HG02884 (cell line): ENCODE measurements around the gene SUGP1.
"Not testable (repeated sequence)": the region's sequence is repeated elsewhere in the genome, so short reads cannot be mapped to it uniquely, and the experiment has no call there.

ENCODE experiments used
- ATAC-seq: cut with Tn5 transposase; IDR thresholded peaks from one replicate; pipeline ENCODE4 v1.9.1; 2021; ENCODE audit warnings: mild to moderate bottlenecking, moderate library complexity; ENCODE audit not compliant: unreplicated experiment

The SUGP1 gene, protein sequence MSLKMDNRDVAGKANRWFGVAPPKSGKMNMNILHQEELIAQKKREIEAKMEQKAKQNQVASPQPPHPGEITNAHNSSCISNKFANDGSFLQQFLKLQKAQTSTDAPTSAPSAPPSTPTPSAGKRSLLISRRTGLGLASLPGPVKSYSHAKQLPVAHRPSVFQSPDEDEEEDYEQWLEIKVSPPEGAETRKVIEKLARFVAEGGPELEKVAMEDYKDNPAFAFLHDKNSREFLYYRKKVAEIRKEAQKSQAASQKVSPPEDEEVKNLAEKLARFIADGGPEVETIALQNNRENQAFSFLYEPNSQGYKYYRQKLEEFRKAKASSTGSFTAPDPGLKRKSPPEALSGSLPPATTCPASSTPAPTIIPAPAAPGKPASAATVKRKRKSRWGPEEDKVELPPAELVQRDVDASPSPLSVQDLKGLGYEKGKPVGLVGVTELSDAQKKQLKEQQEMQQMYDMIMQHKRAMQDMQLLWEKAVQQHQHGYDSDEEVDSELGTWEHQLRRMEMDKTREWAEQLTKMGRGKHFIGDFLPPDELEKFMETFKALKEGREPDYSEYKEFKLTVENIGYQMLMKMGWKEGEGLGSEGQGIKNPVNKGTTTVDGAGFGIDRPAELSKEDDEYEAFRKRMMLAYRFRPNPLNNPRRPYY

DNA sequence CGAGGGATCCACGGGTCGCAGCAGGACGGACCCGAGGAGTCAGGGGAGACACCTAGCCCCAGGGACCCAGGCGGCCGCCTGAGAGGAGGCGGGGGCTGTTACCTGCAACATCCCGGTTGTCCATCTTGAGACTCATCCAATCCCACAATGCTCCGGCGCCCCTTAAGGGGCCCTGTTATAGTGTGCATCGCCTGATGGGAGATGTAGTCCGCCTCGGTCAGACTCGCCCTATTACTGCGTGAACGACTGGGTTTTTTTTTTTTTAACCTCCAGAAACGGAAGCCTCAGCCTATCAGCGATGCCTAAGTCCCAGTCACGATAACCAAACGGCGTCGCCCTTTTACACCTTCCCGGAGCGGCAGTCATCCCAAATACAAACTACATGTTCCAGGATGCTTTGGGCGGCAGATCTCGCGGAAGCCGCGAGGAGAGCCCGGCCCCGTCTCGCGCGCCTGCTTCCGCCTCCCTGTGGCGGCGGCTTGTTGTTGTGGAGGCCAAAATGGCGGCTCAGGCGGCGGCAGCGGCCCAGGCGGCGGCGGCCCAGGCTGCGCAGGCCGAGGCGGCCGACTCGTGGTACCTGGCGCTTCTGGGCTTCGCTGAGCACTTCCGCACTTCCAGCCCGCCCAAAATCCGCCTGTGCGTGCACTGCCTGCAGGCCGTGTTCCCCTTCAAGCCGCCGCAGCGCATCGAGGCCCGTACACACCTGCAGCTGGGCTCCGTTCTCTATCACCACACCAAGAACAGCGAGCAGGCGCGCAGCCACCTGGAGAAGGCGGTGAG, at the start of gene SUGP1, which contains the start of gene MAU2:
SUGP1 (minus strand) TSS at position 149 of the 780 bp plus-strand sequence; CDS start at position 136, 13 bp downstream.
MAU2 (plus strand) TSS at position 469 of the 780 bp plus-strand sequence; CDS start at position 500, 31 bp downstream.
- peak; percentile 86 for ATAC-seq

DNA sequence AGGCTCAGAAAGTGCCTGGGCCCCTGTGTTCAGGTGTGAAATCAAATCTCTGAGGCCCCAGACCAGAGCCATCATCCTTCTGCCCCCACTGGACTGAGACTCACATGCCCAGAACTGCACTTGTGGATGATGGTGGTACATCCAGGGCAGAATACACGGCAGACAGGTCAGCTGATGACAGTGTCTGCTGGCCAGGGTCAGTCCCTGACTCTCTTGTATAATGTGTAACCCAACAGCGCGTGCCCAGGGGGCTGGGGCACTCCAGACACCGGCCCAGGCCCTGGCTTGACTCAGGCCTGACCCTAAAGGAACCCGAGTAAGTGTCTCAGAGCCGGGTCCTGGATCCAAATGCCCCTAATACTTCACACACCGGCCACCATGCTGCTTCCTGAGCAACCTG, 47.8 kb upstream of the SUGP1 start:
- no peak for ATAC-seq

DNA sequence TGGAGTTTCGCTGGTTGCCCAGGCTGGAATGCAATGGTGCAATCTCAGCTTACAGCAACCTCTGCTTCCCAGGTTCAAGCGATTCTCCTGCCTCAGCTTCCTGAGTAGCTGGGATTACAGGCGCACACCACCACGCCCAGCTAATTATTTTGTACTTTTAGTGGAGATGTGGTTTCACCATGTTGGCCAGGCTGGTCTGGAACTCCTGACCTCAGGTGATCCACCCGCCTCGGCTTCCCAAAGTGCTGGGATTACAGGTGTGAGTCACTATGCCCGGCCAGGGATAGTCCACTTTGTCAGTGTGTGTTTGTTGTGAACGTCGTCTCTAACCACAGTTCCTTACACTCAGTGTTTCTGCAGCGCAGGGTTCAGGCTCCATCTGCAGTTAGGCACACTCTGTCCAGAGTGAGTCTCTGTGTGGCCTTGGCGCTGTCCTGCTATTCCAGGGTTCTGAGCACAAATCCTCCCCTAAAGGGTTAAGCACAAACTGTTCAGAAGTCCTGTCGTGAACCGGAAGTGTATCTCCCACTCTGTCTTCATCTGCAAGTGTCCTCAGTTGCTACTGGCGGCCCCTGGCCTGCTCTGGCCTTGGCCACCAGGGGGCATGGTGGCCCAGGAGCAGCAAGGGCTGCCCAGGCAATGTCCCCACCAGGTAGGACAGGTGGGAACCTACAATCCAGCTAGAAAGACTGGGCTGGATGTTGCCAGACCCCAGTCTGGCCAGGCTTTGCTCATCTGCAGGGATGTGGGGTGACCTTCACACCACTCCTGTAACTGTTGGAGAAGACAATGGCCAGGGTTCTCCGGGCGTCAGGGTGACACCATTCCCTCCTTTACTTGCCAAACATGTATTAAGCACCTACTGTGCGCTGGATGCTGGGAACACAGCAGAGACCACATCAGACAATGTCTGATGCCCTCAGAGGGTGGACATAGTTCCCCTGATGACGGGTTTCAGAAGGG, 46.4 kb upstream of the SUGP1 start:
- peak; percentile 59 for ATAC-seq

DNA sequence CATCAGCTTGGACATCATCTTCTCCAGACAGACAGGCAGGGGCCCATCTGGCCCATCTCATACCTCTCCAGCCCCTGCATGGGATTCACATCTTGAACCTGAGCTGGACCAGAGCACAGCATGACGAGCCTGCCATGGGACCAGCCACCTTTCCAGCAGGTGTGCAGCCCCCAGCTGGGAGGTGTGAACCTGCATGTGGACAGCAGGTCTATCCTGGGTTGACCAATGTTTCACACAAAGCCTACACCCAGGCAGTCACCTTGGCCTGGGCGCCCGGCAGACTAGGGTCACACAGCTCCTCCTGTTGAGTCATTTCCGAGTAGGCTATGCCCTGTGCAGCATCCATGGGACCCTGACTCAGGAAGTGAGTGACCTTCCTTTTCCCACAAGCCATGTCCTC, 41.8 kb upstream of the SUGP1 start:
- no peak for ATAC-seq

DNA sequence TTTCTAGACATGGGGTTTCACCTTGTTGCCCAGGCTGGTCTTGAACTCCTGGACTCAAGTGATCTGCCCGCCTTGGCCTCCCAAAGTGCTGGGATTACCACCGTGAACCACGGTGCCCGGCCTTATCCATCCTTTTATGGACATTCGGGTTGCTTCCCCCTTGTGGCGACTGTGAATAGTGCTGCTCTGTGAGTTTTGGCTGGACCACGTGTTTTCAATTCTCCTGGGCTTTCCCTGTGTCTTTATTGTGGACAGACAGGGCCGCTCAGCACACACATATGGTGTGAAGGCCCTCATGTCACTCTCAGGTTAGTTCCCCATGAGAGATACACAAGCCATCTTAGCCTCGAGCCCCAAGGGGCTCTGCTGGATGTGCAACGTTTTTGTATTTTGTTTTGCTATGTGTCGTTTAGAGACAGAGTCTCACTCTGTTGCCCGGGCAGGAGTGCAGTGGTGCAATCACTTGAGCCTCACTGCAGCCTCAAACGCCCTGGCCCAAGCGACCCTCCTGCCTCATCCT, 40.8 kb upstream of the SUGP1 start:
- ATAC-seq = no peak

DNA sequence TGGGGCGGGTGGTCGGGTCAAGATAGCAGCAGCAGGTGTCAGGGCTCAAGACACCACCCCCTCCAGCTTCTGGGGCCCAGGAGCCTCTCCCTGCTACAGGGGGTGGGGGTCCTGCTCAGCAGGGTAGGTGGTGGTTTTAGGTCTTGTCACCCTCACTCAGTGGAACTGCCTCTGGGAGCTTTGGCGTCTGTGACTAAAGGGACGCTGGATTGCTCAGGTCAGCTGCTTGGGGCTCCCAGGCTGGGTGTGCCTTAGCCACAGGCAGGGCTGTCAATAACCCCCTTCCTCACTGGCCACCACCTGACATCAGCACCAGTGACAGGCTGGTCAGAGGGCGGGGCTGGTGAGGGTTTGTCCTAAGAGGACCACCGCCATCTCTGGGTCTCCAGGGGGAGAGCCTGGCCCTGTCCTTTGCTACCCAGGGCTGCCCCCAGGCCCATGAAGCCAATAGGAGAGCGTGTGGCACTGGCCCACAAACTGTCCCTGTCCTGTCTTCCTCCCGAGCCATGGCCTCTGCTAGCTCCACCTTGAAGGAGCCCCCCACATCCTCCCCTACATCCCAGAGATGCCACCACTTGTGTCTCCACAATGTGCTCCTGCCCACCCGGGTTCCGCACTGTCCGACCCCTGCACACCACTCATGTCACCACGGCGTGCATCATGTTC, 36.7 kb upstream of the SUGP1 start:
- ATAC-seq = no peak

DNA sequence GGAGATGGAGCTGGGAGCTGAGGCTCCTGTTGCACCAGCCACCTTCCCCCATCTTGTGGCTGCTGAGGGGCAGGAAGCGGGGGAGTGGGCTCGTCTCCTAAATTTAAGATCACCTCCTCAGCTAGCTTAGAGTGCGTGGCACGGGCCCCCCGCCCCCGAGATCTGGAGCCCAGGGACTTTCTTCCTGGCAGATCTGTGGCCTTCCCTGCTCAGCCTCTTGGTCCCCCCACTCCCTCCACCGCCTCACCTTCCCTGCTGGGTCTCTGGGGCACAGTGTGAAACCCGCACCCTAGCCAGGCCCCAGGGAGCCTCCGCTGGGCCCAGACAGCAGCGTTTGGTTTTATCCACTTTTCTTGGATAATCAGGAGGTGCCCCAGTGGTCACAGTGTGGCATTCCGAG, 36.2 kb upstream of the SUGP1 start:
- ATAC-seq = no peak

DNA sequence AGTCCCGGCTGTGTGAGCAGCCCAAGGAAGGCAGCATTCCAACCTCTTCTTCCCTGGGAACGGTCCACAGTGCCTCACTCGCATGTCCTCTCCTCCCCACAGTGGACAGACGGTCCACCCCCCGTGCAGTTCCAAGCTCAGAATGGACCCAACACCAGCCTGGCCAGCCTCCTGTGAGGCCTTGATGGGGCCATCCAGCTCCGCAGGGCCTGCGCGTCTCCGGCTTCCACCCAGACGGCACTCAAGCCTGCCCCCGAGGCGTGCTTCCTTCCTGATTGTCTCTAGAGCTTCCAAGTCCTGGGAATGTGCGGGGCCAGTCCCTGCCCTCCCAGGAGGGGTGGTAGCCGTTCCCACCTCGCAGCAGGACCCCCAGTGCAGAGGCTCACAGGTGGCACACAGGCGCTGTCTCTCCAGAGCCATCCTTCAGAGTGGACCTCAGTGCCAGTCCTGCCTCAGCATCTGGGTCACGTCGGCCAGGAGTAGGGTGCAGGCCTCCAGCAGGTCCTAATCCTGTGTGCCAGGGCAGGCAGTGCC, 35.4 kb upstream of the SUGP1 start:
- no peak for ATAC-seq

DNA sequence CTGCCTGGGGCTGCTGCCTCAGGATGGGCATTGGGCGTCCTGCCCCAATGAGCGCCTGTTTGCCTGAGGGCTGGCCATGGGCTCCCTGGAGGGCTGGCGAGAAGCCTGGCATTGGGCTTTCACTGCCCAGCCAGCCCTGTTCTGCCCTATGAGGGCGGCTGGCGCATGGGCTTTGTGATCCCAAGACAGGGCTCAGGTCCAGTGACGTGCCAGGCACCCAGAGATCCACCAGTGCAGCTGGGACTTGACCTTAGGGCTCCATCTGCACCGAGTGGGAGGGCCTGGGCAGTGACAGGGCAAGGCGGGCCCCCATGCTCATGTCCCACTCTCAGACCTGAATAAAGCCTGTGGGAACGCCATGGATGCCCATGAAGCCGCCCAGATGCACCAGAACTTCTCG, 34.6 kb upstream of the SUGP1 start:
- no peak for ATAC-seq

DNA sequence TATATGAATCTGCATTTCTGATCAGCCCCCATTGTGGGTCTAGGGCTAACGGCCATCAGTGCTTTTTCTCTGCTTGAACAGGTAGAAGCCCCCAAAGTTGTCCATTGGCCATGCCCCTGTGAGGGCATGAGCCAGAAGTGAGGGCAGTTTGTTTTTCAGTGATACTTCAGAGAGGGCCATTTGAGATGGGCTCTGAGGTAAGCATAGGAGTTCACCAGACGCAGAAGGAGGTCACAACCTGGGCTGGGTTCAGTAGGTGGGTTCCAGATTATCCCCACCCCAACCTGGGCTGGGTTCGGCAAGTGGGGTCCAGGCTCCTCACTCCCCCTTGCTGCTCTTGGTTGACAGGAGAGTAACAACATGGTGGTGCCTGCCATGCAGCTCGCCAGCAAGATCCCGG, 33.7 kb upstream of the SUGP1 start:
- ATAC-seq = no peak

DNA sequence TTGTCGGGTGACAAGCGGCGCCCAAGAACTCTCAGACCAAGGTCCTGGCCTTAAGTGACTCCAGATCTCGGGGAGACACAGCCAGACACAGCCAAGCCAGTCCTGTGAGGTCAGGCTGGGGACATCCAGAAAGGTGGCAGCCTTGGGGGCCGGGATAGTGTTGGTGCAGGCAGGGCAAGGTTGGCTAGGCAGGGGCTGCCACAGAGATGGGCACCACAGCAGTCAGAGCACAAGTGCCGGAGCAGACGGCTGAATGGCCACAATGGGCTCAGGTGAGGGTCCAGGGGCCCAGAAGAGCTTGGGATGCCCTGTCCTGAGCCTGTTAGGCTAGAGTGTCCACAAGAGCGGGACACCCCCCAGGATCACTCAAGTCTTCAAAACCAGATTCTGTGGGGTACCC, 32.5 kb upstream of the SUGP1 start:
- ATAC-seq = no peak

DNA sequence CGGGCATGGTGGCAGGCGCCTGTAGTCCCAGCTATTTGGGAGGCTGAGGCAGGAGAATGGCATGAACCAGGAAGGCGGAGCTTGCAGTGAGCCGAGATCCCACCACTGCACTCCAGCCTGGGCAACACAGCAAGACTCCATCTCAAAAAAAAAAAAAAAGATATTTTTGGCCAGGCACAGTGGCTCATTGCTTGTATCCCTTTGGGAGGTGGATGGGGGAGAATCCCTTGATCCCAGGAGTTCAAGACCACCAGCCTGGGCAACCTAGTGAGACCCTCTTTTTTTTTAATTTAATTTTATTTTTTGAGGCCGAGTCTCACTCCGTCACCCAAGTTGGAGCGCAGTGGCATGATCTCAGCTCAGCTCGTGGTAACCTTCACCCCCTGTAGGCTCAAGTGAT, 30.4 kb upstream of the SUGP1 start:
- ATAC-seq = not testable (repeated sequence)

DNA sequence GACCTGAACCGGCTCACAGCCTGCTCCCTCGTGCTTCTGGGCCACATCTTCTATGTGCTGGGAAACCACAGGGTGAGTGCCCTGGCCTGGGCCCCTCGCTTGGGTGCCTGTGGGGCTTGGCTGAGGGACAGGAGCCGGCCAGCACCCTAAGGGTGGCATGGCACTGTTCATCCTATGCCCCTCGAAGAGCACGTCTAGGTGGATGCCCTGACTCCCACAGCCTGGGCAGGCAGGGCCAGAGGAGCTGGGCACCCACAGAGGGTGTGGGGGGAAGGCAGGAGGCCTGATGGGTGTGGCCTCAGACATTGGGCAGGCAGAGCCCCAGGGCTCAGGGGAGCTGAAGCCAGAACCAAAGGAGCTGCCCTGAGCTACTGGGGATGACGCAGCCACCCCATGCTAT, 29.1 kb upstream of the SUGP1 start:
- no peak for ATAC-seq

DNA sequence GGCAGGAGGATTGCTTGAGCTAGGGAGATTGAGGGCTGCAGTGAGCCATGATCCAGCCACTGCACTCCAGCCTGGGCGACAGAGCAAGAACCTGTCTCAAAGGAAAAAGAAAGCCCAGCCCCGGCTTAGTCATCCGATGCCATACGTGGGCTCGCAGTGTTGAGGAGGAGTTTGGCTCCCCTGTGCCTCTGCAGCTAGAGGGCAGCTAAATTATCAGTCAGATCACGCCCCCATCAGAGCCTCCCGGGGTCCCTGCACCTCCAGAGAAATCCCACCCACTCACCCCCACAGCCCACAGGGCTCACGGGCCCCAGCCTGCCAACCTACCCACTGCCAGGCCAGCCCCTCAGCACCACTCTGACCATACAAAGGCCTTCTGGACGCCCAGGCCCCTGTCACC, 28.0 kb upstream of the SUGP1 start:
- ATAC-seq = no peak

DNA sequence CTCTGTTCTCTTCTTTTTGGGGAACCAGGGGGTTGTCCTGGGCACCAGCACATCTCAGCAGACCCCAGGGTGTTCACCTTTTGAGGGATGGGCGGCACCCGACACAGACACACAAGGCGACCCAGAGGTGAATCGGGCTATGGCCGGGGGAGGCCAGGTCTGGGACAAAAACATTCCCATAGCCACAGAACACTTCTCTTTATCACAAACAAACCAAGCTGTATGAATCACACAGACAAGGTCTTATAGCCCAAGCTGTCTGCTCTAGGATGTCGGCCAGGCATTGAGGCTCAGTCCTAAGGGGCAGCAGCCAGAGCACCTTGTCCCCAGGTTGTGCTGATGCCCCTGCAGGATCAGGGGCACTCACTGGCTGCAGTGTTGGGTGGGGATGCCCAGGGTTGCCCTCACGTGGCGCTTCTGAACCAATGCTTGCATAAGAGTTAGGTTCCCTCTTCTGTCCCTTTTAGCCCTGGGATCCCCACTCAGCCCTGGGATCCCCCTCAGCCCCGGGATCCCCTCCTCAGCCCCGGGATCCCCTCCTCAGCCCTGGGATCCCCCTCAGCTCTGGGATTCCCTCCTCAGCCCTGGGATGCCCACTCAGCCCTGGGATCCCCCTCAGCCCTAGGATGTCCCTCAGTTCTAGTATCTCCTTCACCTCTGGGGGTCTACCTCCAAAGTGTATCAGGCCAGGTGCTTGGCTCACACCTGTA, 27.2 kb upstream of the SUGP1 start:
- no peak for ATAC-seq

DNA sequence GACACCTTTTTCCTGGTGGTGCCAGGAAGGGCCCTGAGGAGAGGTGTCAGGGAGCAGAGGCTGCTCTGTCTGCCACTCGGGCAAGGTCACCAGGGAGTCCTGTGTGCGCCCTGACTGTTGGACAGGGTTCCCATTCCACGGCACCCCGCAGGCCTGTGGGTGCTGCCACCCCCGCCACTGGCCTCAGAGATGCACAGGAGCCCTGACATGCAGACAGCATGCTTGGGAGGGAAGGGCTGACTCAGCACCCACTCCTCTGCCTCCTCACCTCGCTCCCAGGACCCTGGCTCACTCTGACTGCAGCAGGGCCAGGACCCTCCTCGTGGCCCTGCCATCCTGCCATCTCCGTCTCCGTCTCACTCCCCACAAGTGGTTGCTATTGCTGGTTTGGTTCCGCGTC, 25.7 kb upstream of the SUGP1 start:
- ATAC-seq = no peak

DNA sequence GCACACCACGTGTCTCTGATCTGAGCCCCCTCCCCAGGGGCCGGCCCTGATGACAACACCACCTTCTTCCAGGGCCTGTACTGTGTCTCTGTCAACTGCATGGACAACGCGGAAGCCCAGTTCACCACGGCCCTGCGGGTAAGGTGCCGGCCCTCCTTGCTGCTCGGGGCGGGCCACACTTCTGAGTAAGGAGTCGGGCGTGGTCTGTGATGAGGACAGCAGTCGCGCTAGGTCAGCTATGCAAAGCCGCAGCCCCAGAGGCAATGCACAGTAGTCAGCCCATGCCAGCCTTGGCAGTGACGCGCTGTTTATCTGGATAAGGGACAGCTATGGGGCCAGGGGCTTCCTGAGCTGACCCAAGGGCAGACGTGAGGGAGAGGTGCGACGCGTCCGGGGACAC, 24.9 kb upstream of the SUGP1 start:
- ATAC-seq = no peak

DNA sequence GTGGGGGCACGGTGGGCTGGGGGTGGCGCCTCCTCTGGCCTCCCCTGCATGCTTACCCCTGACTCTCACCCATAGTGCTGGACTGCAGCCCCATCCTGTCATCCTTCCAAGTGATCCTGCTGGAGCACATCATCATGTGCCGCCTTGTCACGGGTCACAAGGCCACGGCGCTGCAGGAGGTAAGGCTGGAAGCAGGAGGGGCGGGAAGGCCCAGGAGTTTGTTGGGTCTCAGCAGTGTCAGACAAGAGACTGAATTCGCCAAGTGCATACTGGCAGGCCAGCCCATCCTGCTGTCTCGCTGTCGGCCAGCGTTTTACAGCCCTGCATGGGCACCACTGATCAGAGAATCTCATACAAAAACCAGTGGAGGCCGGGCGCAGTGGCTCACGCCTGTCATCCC, 23.5 kb upstream of the SUGP1 start:
- ATAC-seq = no peak

DNA sequence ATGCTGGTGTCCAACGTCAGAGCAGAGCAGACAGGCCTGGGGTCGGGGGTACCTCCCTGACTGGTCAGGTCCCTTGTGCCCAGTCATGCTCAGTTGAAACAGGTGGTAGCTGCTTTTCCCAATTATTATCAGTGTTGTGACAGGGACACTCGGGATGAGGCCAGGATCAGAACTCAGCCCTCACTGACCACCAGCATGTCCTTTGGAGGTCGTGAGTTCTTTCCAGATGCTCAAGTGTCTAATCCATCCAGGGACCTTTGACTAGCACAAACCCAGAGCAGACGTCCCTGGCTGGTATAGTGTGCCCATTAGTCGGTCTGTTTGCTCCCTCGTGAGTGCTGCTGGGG, 22.7 kb upstream of the SUGP1 start:
- no peak for ATAC-seq
